ENCODE results near the gene ARHGAP35. TPM values are rescaled to one million over a fixed set of nuclear protein-coding genes. Genes with fewer than 3 reads are reported as not detected.

ARHGAP35 gene
- total RNA-seq, 1 donor from 2014 or later, result 53.3 TPM

DNA sequence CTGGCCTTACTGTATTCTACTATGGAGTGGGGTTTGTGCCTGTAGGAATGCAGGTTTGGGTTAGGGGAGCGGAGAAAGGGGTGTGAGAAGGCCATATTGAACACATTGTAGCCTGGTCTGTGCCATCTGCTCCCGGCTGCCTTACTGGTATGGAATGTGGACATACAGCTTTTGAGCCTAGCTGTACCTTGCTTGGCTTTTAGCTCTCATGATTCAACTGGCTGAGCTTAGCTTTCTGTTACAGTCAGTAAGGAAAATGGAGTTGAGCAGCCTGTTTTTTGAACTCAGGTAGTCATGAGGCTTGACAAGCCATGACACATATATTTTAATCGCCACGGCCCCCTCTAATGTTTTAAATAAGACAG lies 41.6 kb downstream of the ARHGAP35 start:
- DNase-seq (ENCODE audit: low spot score), result no peak

DNA sequence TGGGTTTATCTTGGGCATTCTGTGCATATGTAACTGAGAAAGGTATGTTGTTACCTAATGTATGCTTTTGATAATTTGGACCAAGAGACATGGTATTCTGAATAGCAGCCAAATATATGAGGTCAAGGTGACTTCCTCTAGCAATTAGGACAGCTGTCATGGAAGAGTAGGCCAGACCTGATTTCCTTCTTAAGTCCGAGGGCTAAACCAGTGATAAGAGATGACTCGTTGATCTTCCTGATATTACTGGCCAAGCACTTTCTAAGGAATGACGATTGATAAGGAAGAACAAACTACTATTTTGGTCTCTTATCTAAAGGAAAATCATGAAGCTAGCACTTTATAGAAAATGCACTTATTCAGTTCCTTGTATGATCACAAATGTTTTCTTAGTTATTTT lies 42.7 kb downstream of the ARHGAP35 start:
- DNase-seq (ENCODE audit: low spot score), result no peak

GRCh38 chr19:46904114-46905060 lies 43.6 kb downstream of the ARHGAP35 start:
- no peak for DNase-seq (ENCODE audit: low spot score)

GRCh38 chr19:46906221-46906620 lies 45.4 kb downstream of the ARHGAP35 start:
- no peak for DNase-seq (ENCODE audit: low spot score)

DNA sequence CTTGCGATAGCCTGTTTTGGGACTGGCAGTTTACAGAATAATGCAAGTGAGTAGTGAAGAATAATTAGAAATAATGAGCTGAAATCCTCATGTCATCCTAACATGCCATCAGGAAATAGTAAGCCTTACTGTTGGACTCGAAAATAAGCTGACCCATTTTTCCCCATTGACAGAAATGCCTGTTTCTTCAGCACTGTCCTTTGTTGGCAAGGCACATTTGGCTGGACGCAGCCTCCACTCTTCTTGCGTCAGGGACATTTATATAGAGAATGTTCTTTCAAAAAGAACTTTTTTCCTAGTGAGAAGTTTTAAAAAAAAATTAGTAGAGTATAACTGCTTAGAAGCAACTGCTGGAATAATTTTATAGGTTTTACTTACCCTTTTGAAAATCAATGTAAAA lies 47.1 kb downstream of the ARHGAP35 start:
- DNase-seq (ENCODE audit: low spot score), result no peak

- DNase-seq (ENCODE audit: low spot score), result no peak
Observed at GRCh38 chr19:46909356-46909755, 48.6 kb downstream of the ARHGAP35 start.

Other genes starting within 250 kb of the ARHGAP35 start
- 7.2 TPM for gene PTGIR, start 235.9 kb upstream of the ARHGAP35 start, total RNA-seq
- not detected for gene GNG8, start 224.8 kb upstream of the ARHGAP35 start, total RNA-seq
- gene DACT3, start 199.8 kb upstream of the ARHGAP35 start, total RNA-seq, result 3.4 TPM
- 43.2 TPM for gene PRKD2, start 143.9 kb upstream of the ARHGAP35 start, total RNA-seq
- gene FKRP, start 114.9 kb upstream of the ARHGAP35 start, total RNA-seq, result 13.2 TPM
- gene STRN4, start 114.5 kb upstream of the ARHGAP35 start, total RNA-seq, result 72.9 TPM
- gene SLC1A5, start 72.4 kb upstream of the ARHGAP35 start, total RNA-seq, result 168 TPM
- gene AP2S1, start 10.2 kb upstream of the ARHGAP35 start, total RNA-seq, result 228 TPM
- gene NPAS1, start 158.8 kb downstream of the ARHGAP35 start, total RNA-seq, result not detected
- 23.7 TPM for gene TMEM160, start 187.6 kb downstream of the ARHGAP35 start, total RNA-seq

Data from mesenteric fat pad (tissue), 1 donor.